Left cardiac atrium (tissue), 4 donors: Measurements from ENCODE around the gene NSUN7. TPM values are rescaled to one million over a fixed set of nuclear protein-coding genes. Genes with fewer than 3 reads are reported as not detected.
A peak's percentile ranks its signal among the peaks of the same experiment; 100 is the strongest.

Experiments
- ATAC-seq, 2 donors: fragments of 200-7000 bp; cut with Tn5 transposase; one replicate each; pipeline ENCODE4 v1.9.1; 2020; ENCODE audit warnings: mild to moderate bottlenecking in 2 of 2, moderate library complexity in 2 of 2
- DNase-seq: peaks from one replicate; pipeline ENCODE4 v3.0.0-alpha.2; 2020
- intact Hi-C, 2 donors: fragments of 100-400 bp; cut with DNase I; formaldehyde crosslinking; loops; one replicate each; pipeline versions ENCODE4 v1.14.1 to v1.15.1; 2022 to 2023
- total RNA-seq, 2 donors: library from RNA; stranded (reverse); fragmentation: NEBNext Ultra II Directional; extraction: Animal tissue kit (Norgen Biotek cat#: 25700); gene quantifications; one replicate each; pipeline ENCODE4 v1.2.1, GENCODE V29; 2021
- donor health status: DM: no; HTN: yes; CAD: no.
- donor health status: DM: no; HTN: yes; CAD: no; lungs with severe emphysema.
- donor health status: DM: yes; HTN: yes; CAD: no.
- donor health status: Dilated cardiomyopathy.

NSUN7 gene
- total RNA-seq, 2 donors from 2014 or later: 4.2 to 6.6 TPM

GRCh38 chr4:40731361-40731760, 18.4 kb upstream of the NSUN7 start:
- intact Hi-C loops: loop anchor here in 1 of 2 donors (10.0 kb wide), 1 partner anchor 193 kb away; no protein-coding TSS in a partner anchor
- DNase-seq: no peak
- ATAC-seq: no peak

- peak; percentile 74 to 77 for ATAC-seq
- peak; percentile 60 for DNase-seq
- intact Hi-C loops: loop anchor here in 1 of 2 donors (10.0 kb wide), 1 partner anchor 193 kb away; no protein-coding TSS in a partner anchor
Observed at GRCh38 chr4:40731792-40732245, 17.9 kb upstream of the NSUN7 start.

DNA sequence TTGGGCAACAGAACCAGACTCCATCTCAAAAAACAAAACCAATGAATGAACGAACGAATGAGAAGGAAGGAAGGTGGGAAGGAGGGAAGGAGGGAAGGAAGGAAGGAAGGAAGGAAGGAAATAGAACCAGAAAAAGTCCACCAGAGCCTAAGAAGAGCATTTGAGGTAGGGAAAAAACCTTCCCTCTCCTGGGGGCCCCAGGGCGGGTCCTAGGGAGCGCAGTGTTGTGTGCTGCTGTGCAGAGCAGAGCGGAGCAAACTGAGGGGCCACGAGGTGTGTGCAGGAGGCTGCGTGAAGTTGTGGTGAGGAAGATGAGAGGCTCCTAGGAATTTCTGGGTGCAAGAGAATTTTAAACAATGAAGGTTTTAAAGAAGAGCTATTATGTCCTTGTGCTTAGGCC, 16.0 kb upstream of the NSUN7 start:
- DNase-seq: no peak
- ATAC-seq: no peak
- intact Hi-C loops: loop anchor here in 1 of 2 donors (10.0 kb wide), 1 partner anchor 191 kb away; no protein-coding TSS in a partner anchor

GRCh38 chr4:40734497-40734896, 15.3 kb upstream of the NSUN7 start:
- intact Hi-C loops: loop anchor here in 1 of 2 donors (10.0 kb wide), 1 partner anchor 190 kb away; no protein-coding TSS in a partner anchor
- ATAC-seq (no peak), DNase-seq (no peak)

DNA sequence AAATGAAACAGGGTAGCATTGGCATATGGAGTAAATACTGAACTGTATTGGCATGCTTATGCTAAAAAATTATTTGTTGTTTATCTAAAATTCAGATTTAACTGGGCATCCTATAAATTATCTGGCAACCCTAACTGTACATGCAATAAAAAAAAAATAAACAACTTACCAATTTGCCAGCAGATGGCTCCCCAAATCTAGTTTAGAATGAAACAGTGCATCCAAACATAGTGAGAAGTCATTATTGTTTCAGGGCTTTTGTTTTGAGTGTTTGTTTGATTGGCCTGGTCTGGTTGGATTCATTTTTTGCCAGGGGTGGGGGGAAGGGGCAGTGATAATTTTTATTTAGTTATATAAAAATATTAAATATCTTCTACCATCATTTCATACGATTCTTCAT, 12.8 kb upstream of the NSUN7 start:
- intact Hi-C loops: loop anchor here in 1 of 2 donors (5.0 to 10.0 kb wide), 2 partner anchors 160 to 188 kb away; no protein-coding TSS in a partner anchor
- ATAC-seq (no peak), DNase-seq (no peak)

DNA sequence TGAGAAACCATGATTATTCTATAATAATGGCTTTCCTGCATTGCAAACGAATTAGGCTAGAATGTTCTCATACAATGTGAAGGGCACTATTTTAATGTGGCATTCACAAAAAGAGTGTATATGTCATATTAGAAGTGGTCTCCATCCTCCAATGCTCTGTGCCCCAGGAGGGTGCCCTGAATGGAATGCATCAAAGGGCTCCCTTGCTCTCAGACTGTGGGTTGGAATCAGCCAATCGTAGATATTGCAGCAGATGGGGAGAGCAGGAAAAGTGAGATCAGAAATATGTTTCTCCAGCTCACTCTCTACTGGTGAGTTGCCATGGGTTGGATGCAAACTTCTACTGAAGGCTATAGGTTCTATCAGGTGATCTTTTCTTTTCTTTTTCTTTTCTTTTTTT, 11.9 kb upstream of the NSUN7 start:
- DNase-seq (no peak), ATAC-seq (no peak)
- intact Hi-C loops: loop anchor here in 1 of 2 donors (5.0 to 10.0 kb wide), 2 partner anchors 159 to 187 kb away; no protein-coding TSS in a partner anchor

DNA sequence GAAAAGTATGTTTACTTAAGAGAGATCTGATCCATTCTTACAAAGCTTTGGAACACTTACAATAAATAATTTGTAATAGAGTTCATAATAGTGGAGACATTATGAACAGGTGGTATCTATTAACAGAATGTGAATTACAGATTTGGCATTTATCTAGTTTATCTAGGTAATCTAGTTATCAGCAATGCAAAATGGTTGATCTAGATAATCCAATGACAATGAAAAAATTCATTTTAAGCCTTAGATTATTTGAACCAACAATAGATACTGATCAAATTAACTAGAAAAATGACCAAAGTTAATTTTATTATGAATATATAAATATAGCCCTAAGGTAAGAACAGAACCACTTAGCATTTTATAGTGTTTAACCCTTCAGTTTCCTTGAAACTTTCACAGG, 10.4 kb upstream of the NSUN7 start:
- intact Hi-C loops: loop anchor here in 1 of 2 donors (5.0 to 10.0 kb wide), 2 partner anchors 158 to 185 kb away; no protein-coding TSS in a partner anchor
- ATAC-seq: no peak
- DNase-seq: no peak

DNA sequence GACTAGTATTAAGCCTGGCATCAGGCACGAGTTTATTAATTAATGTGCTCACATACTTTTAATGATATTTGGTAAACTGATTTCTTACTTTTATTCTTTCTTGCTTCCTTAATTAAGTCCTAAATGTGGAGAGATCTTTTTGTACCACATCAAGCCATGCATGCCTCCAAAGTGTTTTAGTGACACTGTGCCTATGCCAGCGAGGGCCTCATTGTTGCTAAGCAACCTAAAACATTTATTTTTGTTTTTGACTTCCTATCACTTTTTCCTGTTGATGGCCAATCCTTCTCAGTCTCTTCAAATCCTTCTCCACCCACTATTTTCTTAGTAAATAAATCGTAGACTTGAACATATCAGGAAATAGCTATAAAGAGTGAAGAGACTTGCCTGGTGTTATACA, 5.5 kb upstream of the NSUN7 start:
- no peak for ATAC-seq
- intact Hi-C loops: loop anchor here in 1 of 2 donors (10.0 kb wide), 1 partner anchor 471 kb away; the partner anchor contains the start of gene APBB2
- DNase-seq: no peak

DNA sequence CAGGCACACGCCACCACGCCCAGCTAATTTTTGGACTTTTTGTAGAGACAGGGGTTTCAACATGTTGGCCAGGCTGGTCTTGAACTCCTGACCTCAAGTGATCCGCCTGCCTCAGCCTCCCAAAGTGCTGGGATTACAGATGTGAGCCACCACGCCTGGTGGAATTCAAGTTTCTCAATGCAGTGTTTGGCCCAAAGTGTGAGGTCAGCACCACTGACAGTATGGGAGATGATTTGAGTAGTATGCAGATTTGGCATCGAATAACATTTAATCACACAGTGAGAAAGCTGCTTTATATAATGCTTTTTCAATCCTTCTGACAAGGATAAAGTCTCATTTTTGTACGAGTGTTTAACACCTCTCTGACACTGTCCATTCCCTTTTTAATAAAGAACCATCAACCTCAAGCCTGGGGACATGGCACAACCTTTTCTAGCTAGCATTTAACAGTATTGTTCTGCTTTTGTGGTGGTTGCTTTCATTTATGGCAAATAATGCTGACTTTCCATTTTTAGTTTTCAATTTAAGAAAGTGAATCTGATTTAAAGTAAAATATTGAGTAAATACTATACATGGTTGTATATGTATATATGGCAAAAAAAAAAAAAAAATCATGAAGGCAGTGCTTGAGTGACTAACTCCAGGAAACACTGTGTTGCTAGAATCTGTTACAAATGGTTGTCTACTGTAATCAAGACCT, 4.3 kb upstream of the NSUN7 start:
- no peak for ATAC-seq
- intact Hi-C loops: loop anchor here in 1 of 2 donors (10.0 kb wide), 1 partner anchor 469 kb away; the partner anchor contains the start of gene APBB2
- DNase-seq: no peak

DNA sequence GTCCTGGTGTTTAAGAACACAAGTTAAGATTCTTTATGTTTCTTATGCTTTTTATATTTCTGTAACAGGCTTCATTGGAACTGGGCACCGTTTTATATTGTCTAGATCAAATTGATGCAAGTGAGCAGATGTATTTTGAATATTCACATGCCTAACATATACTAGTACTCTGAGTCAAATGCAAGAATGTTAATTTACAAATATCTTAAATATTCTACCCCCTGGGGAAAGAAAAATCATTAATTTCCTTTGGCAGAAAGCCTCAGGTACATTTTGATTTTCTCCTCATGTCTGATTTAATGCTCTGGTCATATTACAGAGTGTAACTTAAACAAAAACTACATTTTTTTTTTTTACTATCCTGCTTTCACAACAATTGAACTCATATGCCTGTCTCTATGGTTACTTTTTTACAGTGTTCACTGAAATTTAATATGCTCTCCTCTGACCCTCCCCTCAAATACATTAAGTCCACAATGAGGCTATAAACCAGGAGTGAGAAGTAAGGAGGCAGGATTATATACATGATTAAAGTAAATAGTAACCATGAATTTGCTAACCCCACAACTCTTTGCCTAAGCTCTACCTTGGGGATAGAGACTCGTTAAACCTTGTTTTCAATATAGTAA, 2.4 kb upstream of the NSUN7 start:
- intact Hi-C loops: loop anchor here in 1 of 2 donors (10.0 kb wide), 1 partner anchor 467 kb away; the partner anchor contains the start of gene APBB2
- DNase-seq (no peak), ATAC-seq (no peak)

GRCh38 chr4:40750461-40751258, 905 bp downstream of the NSUN7 start:
- intact Hi-C loops: no loop called here
- ATAC-seq (peak; percentile 7 to 22), DNase-seq (no peak)

DNA sequence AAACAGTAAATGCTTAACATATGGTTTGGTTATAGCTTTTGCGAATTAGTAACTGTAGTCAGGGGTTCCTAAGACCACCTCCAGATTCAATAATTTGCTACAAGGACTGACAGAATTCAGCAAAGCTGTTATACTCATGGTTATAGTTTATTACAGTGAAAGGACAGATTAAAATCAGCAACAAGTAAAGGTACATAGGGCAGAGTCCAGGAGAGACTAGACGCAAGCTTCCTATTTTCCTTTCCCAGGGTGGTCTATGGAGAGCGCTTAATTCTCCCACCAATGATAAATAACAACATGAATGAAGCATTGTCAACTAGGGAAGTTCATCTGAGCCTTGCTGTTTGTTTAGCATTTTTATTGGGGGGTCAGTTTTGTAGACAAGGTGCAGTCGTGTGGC, 5.9 kb downstream of the NSUN7 start:
- DNase-seq (no peak), ATAC-seq (no peak)
- intact Hi-C loops: no loop called here

DNA sequence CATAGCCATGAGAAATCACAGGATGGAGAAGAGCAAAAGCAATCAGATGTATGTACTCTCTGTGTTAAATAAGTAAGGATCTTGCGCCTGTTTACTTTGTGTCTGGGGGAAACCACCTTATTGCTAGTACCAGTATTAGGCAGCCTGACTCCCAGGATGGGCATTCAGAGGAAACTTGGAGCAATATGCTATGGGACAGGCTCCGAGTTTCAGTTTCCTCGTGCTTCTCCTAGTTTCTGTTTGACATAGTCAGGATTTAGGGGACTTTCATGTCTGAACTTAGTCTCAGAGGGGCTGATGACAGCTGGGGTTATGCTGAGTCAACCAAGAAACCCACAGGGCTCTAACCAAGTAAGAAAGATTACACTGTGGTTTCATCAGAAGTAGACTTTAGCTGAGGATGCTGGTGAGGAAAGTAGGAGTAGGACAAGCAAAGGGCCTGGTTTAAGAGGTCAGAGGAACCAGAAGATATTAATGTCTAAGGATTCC, 13.5 kb downstream of the NSUN7 start:
- ATAC-seq: no peak
- intact Hi-C loops: no loop called here
- no peak for DNase-seq

GRCh38 chr4:40769266-40769665, 19.5 kb downstream of the NSUN7 start:
- intact Hi-C loops: no loop called here
- no peak for DNase-seq
- no peak for ATAC-seq

DNA sequence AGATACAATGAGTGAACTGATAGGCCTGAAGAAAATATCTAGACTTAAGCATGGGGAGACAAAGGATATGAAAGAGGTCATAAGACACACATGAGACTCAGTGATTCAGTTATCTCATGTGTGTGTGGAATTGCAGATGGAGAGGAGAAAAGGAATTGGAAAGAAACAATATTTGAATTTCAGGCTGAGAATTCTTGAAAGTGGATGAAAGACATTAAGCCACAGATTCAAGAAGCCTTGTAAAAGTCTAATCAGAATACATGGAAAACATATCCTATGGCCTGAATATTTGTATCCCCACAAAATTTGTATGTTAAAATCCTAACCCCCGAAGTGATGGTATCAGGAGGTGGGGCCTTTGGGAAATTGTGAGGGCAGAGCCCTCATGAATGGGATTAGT, 28.3 kb downstream of the NSUN7 start:
- no peak for ATAC-seq
- DNase-seq: no peak
- intact Hi-C loops: no loop called here

DNA sequence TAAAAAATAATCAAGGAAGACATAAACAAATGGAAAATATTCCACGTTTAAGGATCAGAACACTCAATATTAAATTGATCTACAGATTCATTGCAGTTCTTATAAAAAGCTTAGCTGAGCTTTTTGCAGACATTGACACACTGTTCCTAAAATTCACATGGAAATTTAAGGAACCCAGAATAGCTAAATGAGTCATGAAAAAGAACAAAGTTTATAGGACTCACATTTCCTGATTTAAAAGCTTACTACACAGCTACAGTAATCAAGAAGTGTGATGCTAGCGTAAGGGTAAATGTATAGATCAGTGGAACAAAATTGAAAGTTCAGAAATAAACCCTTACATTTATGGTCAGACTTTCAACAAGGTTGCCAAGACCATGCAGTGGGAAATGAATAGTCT, 33.1 kb downstream of the NSUN7 start:
- DNase-seq (no peak), ATAC-seq (no peak)
- intact Hi-C loops: no loop called here

- DNase-seq (no peak), ATAC-seq (no peak)
- intact Hi-C loops: no loop called here
Observed at GRCh38 chr4:40785727-40786126, 36.0 kb downstream of the NSUN7 start.

DNA sequence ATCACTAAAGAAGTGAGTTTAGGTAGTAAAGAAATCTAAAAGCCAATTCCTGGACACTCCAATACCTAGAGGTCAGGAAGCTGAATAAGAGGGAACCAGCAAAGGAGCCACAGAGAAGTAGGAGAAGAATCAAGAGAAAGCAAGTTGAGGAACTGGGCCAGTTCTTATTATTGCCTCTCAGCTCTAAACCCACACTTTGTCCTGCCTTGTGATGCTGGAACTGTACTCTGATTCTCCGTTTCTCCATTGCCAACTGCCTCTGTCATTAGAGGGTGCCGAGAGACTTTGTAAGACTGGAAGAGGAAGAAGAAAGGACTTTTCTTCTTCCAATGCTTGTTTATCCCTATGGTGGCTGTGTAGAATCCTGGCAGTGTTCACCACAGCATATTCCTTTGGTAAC, 38.6 kb downstream of the NSUN7 start:
- ATAC-seq: no peak
- intact Hi-C loops: no loop called here
- no peak for DNase-seq

DNA sequence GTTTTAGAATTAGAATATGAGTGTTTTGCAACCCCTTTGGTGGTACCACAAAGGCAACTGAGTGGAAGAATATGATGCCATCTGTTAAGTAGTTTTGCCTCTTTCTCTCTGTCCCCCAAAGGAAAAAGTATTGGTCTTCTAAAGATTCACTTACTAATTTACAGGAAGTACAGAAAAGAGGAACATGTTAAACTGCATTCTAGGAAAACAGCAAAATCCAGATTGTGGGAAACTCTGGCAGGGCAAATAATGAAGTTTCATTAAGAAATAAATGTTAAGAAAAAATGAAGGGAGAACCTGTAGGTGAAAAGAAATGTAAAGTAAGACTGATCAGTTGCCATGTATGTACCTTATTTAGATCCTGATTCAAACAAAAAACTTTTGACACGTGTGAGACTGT, 39.3 kb downstream of the NSUN7 start:
- intact Hi-C loops: no loop called here
- ATAC-seq (no peak), DNase-seq (no peak)
